Esophagus squamous epithelium (tissue), 4 donors: ENCODE data around the gene RNF123.

Experiments
- CTCF ChIP-seq, 6 experiments: fragments of 450-650 bp in 4 of 6; fragments of 200-600 bp in 2 of 6; sonication (generic) in 2 of 6; IDR thresholded peaks; one replicate each; pipeline ENCODE4 v1.5.1; 2016 to 2019; ENCODE audit warnings: antibody characterized with exemption in 6 of 6, mild to moderate bottlenecking in 4 of 6, moderate library complexity in 4 of 6
- POLR2A ChIP-seq, 4 donors: fragments of 450-650 bp; IDR thresholded peaks; one replicate each; pipeline ENCODE4 v1.6.1; 2017; ENCODE audit warnings: antibody characterized with exemption in 4 of 4, mild to moderate bottlenecking in 4 of 4, moderate library complexity in 3 of 4

GRCh38 chr3:49667701-49668413, 21.5 kb upstream of the RNF123 start:
- no peak for TF ChIP-seq CTCF (IDR thresholded peaks at IDR 0.05)
- TF ChIP-seq POLR2A (IDR thresholded peaks at IDR 0.05): no peak
